GM13977 (cell line): ENCODE data around the gene FXYD1.

Source experiments
- DNase-seq: peaks from one replicate; pipeline ENCODE4 v3.0.0; 2012; ENCODE audit warnings: low spot score
- CTCF ChIP-seq: IDR thresholded peaks from 2 replicates; pipeline ENCODE4 v1.5.1; 2012; ENCODE audit warnings: mild to moderate bottlenecking, control low read depth; ENCODE audit not compliant: insufficient read depth; ENCODE audit errors: extremely low read depth, missing control alignments
- in situ Hi-C: fragments of 300-500 bp; cut with MboI; formaldehyde crosslinking; loops from one replicate; pipeline ENCODE4 v1.12.0; 2022; ENCODE audit warnings: low sequenced_read_pairs, low pct_unique_long_range_greater_than_20kb, mixed read lengths, inconsistent platforms; ENCODE audit not compliant: unreplicated experiment

The FXYD1 gene

DNA sequence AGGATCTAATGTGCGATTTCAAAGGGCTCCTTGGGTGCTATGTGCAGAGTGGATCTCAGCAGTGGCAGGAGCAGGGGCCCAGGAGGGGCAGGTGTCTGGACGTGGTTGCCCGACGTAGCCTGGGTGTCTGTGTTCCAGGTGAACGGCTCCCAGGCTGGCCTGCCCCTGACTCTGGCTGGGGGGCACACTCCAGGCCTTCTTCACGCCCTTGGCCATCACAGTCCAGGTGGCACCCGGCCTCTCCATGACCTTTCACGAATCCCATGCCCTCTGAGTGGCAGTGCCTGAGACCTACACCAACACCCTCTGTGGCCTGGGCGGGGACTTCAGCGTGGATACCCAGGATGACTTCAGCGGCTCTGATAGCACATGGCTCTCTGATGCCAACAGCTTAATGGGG lies 34.3 kb upstream of the FXYD1 start:
- in situ Hi-C loops, result no loop called here
- TF ChIP-seq CTCF, result no peak
- no peak for DNase-seq

GRCh38 chr19:35105047-35105410 lies 33.6 kb upstream of the FXYD1 start:
- DNase-seq, result no peak
- in situ Hi-C loops, result no loop called here
- TF ChIP-seq CTCF, result no peak

- no peak for DNase-seq
- TF ChIP-seq CTCF, result no peak
- in situ Hi-C loops, result no loop called here
Observed at GRCh38 chr19:35105411-35106290, 33.0 kb upstream of the FXYD1 start.

GRCh38 chr19:35106291-35106583 lies 32.4 kb upstream of the FXYD1 start:
- DNase-seq, result no peak
- no peak for TF ChIP-seq CTCF
- in situ Hi-C loops, result no loop called here

DNA sequence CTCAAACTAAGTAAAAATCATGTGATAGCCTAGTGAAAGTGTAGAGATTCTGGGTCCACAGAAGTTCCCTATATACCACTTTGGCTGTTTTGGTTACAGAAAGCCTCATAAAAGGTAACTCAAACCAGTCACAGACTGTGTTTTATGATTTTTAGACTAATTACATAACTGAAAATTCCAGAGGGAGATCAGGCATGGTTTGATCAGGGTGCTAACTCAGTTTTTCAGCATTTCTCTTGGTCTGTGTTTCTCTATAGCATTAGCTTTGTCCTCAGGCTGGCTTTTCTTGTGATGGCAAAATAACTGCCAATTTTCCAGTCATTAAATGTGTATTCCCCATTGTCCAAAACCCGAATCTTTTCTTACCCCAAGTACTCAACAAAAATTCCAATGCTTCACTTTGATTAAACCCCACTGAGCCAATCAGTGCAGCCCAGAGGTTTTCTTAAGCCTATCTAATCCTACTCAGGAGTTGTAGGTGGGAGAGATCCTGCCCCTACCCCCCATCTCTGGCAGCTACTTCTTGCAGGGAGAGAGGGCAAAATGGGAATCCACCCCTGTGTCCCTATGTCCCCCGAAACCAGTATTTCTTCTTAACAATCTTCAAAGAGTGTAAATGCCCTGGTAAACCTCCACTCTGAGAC lies 31.6 kb upstream of the FXYD1 start:
- in situ Hi-C loops, result no loop called here
- no peak for DNase-seq
- TF ChIP-seq CTCF, result no peak

DNA sequence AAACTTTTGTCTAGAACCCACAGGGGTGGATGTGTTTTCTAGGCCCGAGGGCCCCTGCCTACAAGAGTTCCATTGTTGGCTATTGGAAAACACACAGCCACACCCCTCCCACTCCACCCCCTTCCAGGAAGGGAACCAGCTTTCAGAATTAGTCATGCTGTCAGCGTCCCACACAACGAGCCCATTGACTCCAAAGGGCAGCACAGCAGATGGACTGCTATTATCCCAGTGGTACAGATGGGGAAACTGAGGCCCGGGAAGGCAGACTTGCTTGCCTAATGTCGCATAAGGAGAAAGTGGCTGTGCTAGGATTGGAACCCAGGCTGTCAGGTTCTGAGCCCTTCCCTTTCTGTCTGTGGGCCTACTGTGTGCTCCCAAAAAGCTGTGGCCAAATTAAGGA lies 31.1 kb upstream of the FXYD1 start:
- no peak for DNase-seq
- in situ Hi-C loops, result no loop called here
- TF ChIP-seq CTCF, result no peak
